HepG2 (cell line): Measurements from ENCODE around the gene CGB8. TPM values are rescaled to one million over a fixed set of nuclear protein-coding genes. Genes with fewer than 3 reads are reported as not detected.

Experiments used
- ATAC-seq: fragments of 200-7000 bp; cut with Tn5 transposase; 3 replicates; pipeline ENCODE4 v1.9.1; 2020; ENCODE audit warnings: mild to moderate bottlenecking, moderate library complexity
- BruUV-seq: library from RNA; stranded (reverse); fragments of 400-500 nt; replicated peaks from 2 replicates; lab custom pipeline; 2021; lab: Mats Ljungman, UMichigan
- CTCF ChIA-PET: fragments of 300-600 bp; formaldehyde crosslinking; extraction: SDS; loops from one replicate; lab custom pipeline; 2021; ENCODE audit warnings: low total read pairs, inconsistent platforms, low intra/inter-chr PET ratio; lab: Yijun Ruan, JAX
- POLR2A ChIA-PET: fragments of 350-600 bp; sonication (Branson Sonifier 250); formaldehyde crosslinking; loops from one replicate; lab custom pipeline; 2020; ENCODE audit warnings: antibody characterized with exemption, inconsistent platforms; lab: Yijun Ruan, JAX
- DNase-seq: peaks from one replicate; pipeline ENCODE4 v3.0.0-alpha.2; 2015; ENCODE audit warnings: low spot score
- FAIRE-seq: peaks from 3 replicates; lab custom pipeline; 2011; peaks lifted over from hg19 to GRCh38; lab: Jason Lieb, UNC
- H2AFZ ChIP-seq: one replicate; pipeline ENCODE4 v1.6.1; 2011; ENCODE audit warnings: low read length, inconsistent platforms
- H3K27ac ChIP-seq: fragments of 300-600 bp; 3 replicates; pipeline ENCODE4 v1.8.0; 2011; ENCODE audit warnings: mixed run types, mild to moderate bottlenecking, mixed read lengths, low read length, inconsistent platforms; ENCODE audit not compliant: insufficient read depth; ENCODE audit errors: extremely low read length
- H3K27me3 ChIP-seq, 2 experiments: fragments of 200-600 bp in 1 of 2; 2 replicates in 1 of 2; 3 replicates in 1 of 2; pipeline versions ENCODE4 v1.6.0 to v1.8.0; 2011; ENCODE audit warnings: low read length in 2 of 2, mild to moderate bottlenecking in 2 of 2, moderate library complexity in 2 of 2, inconsistent platforms in 1 of 2; ENCODE audit not compliant: insufficient read depth in 2 of 2, control insufficient read depth in 1 of 2
- H3K36me3 ChIP-seq, 2 experiments: fragments of 200-600 bp in 1 of 2; replicated peaks in 1 of 2; 2 replicates in 1 of 2; 3 replicates in 1 of 2; pipeline versions ENCODE4 v1.5.1 to v1.8.0; 2011; ENCODE audit warnings: low read length in 2 of 2, inconsistent platforms in 1 of 2; ENCODE audit not compliant: insufficient read depth in 2 of 2, control insufficient read depth in 1 of 2
- H3K4me1 ChIP-seq: 2 replicates; pipeline ENCODE4 v1.5.1; 2012; ENCODE audit warnings: low read length, inconsistent platforms; ENCODE audit not compliant: insufficient read depth
- H3K4me2 ChIP-seq: 2 replicates; pipeline ENCODE4 v1.6.0; 2011; ENCODE audit warnings: low read depth, low read length, inconsistent platforms
- H3K4me3 ChIP-seq, 3 experiments: fragments of 200-600 bp in 1 of 3; sonication (generic), shearing (Covaris generic) in 1 of 3; replicated peaks in 1 of 3; 2 replicates each; pipeline ENCODE4 v1.5.1; 2011 to 2016; ENCODE audit warnings: low read length in 3 of 3, inconsistent platforms in 2 of 3, low read depth in 2 of 3, mild to moderate bottlenecking in 2 of 3, control low read depth in 1 of 3, mixed read lengths in 1 of 3; ENCODE audit not compliant: insufficient read depth in 1 of 3
- H3K79me2 ChIP-seq: one replicate; pipeline ENCODE4 v1.6.1; 2011; ENCODE audit warnings: low read length, inconsistent platforms; ENCODE audit not compliant: insufficient read depth
- H3K9ac ChIP-seq: 2 replicates; pipeline ENCODE4 v1.6.0; 2011; ENCODE audit warnings: mild to moderate bottlenecking, low read depth, low read length, inconsistent platforms; ENCODE audit not compliant: insufficient read depth
- H3K9me3 ChIP-seq: 2 replicates; pipeline ENCODE4 v1.5.1; 2012; ENCODE audit warnings: mild to moderate bottlenecking, low read length
- H4K20me1 ChIP-seq: 2 replicates; pipeline ENCODE4 v1.6.0; 2011; ENCODE audit warnings: inconsistent platforms, mild to moderate bottlenecking, low read length, moderate library complexity; ENCODE audit not compliant: insufficient read depth
- E2F2 ChIP-seq: sonication (generic); formaldehyde crosslinking; IDR thresholded peaks from 2 replicates; pipeline ENCODE4 v1.4.0; 2020; ENCODE audit warnings: missing genetic modification reagents, borderline replicate concordance
- GABPA ChIP-seq, 2 experiments: IDR thresholded peaks; 2 replicates each; pipeline ENCODE4 v1.6.1; 2011 to 2016; ENCODE audit warnings: low read depth in 2 of 2, low read length in 1 of 2, missing biosample characterization in 1 of 2, missing genetic modification characterization in 1 of 2
- HOMEZ ChIP-seq: IDR thresholded peaks from 2 replicates; pipeline ENCODE4 v1.6.1; 2016; ENCODE audit warnings: low read depth
- KLF12 ChIP-seq: sonication (generic); formaldehyde crosslinking; IDR thresholded peaks from 2 replicates; pipeline ENCODE4 v1.4.0; 2020; ENCODE audit warnings: missing genetic modification reagents, borderline replicate concordance
- MED1 ChIP-seq: sonication (generic); formaldehyde crosslinking; IDR thresholded peaks from 2 replicates; pipeline ENCODE4 v1.4.0; 2020; ENCODE audit warnings: missing genetic modification reagents
- MTF2 ChIP-seq: sonication (generic); formaldehyde crosslinking; IDR thresholded peaks from 2 replicates; pipeline ENCODE4 v1.5.0; 2020; ENCODE audit warnings: missing genetic modification reagents, borderline replicate concordance
- MZF1 ChIP-seq: sonication (generic); formaldehyde crosslinking; IDR thresholded peaks from 2 replicates; pipeline ENCODE4 v1.8.1; 2023; ENCODE audit warnings: mild to moderate bottlenecking, missing genetic modification reagents, borderline replicate concordance
- NKX3-1 ChIP-seq: sonication (generic); formaldehyde crosslinking; IDR thresholded peaks from 2 replicates; pipeline ENCODE4 v1.5.0; 2020; ENCODE audit warnings: missing genetic modification reagents
- RARA ChIP-seq: IDR thresholded peaks from 2 replicates; pipeline ENCODE4 v1.6.1; 2016; ENCODE audit warnings: missing genetic modification reagents, missing compliant biosample characterization
- RELA ChIP-seq: sonication (generic); formaldehyde crosslinking; IDR thresholded peaks from 2 replicates; pipeline ENCODE4 v1.4.0; 2020; ENCODE audit warnings: missing genetic modification reagents
- SMYD3 ChIP-seq: sonication (generic); formaldehyde crosslinking; IDR thresholded peaks from 2 replicates; pipeline ENCODE4 v1.8.1; 2023; ENCODE audit warnings: mild to moderate bottlenecking, missing genetic modification reagents
- SP2 ChIP-seq: sonication (generic); formaldehyde crosslinking; IDR thresholded peaks from 2 replicates; pipeline ENCODE4 v1.5.1; 2020; ENCODE audit warnings: mild to moderate bottlenecking, missing genetic modification reagents
- TP53 ChIP-seq: sonication (generic); formaldehyde crosslinking; conservative IDR thresholded peaks from 2 replicates; pipeline ENCODE4 v1.4.0; 2020; ENCODE audit warnings: missing genetic modification reagents
- ZNF563 ChIP-seq: sonication (generic); formaldehyde crosslinking; IDR thresholded peaks from 2 replicates; pipeline ENCODE4 v1.8.0; 2022; ENCODE audit warnings: mild to moderate bottlenecking, moderate library complexity, missing genetic modification reagents
- ZNF644 ChIP-seq: IDR thresholded peaks from 2 replicates; pipeline ENCODE4 v1.6.1; 2016; ENCODE audit warnings: low read depth
- ZNF737 ChIP-seq: sonication (generic); formaldehyde crosslinking; IDR thresholded peaks from 2 replicates; pipeline ENCODE4 v1.5.0; 2020; ENCODE audit warnings: missing genetic modification reagents, mild to moderate bottlenecking, borderline replicate concordance
- WGBS: methylation state at CpG from one replicate; pipeline ENCODE4 v1.1.6; 2017; ENCODE audit warnings: low lambda C conversion rate; 5-methylcytosine and 5-hydroxymethylcytosine counted together
- in situ Hi-C: cut with HindIII; loops from 2 replicates; pipeline ENCODE4 v1.10.0; 2017; ENCODE audit warnings: low pct_unique_long_range_greater_than_20kb; ENCODE audit not compliant: extremely low pct_ligation_motif_present
- intact Hi-C: fragments of 100-400 bp; cut with micrococcal nuclease; formaldehyde crosslinking; loops from one replicate; pipeline ENCODE4 v1.10.0; 2022; ENCODE audit not compliant: unreplicated experiment
- polyA plus RNA-seq, 8 experiments: library from polyadenylated mRNA; depleted of rRNA in 3 of 8; stranded (reverse) in 7 of 8; unstranded in 1 of 8; fragments of >200 nt; fragmentation: Illumina TruSeq in 4 of 8; extraction: Trizol in 4 of 8; gene quantifications; 2 replicates each; pipeline versions ENCODE4 v1.2.1 to v1.2.3, GENCODE V29; 2011 to 2016; ENCODE audit warnings: low read depth in 4 of 8, missing spikeins in 1 of 8, mixed read lengths in 1 of 8; ENCODE audit not compliant: insufficient read depth in 1 of 8
- total RNA-seq, 5 experiments: library from RNA; depleted of rRNA; stranded (reverse); fragments of >200 nt; fragmentation: Illumina TruSeq; extraction: Trizol; gene quantifications; 2 replicates each; pipeline ENCODE4 v1.2.3, GENCODE V29; 2016; ENCODE audit warnings: low read depth in 1 of 5
- TF ChIP-seq, protein P1 (sequence below): sonication (generic); formaldehyde crosslinking; IDR thresholded peaks from 2 replicates; pipeline ENCODE4 v1.4.0; 2020; ENCODE audit warnings: mild to moderate bottlenecking, missing genetic modification reagents

CGB8 gene
- total and polyA plus RNA-seq, 2 of the 13 experiments (the other 11 are each of a cell fraction or from before 2014, with no cell fraction given) = not detected

DNA sequence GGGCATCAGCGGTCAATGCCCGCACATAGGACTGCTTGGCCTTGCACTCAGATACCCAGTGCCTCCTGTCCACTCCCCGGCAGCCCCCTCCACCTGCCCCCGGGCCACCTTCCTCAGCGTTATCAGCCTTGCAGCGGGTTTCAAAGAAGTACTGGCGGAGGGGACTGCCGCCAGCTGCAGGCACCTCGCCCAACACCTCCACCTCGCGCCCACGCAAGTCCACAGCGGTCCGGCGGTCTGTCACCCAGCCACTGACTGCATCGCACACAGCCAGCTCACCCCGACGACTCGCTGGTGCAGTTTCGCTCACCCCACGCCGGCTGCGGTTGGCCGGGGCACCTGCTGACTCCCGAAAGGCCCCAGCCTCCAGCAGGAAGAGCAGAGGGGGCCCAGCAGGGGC lies 12.5 kb upstream of the CGB8 start:
- no peak for DNase-seq
- no peak overlapping the region for H3K4me3 ChIP-seq
- in situ Hi-C loops = no loop called here
- no peak for TF ChIP-seq E2F2
- TF ChIP-seq MED1 (CRISPR knock-in tag) = no peak
- no peak for TF ChIP-seq HOMEZ
- no peak for TF ChIP-seq TP53
- TF ChIP-seq NKX3-1 = no peak
- no peak for TF ChIP-seq ZNF737 (CRISPR knock-in tag)
- TF ChIP-seq ZNF563 = no peak
- no peak for TF ChIP-seq RELA (CRISPR knock-in tag)
- TF ChIP-seq, protein P1, sequence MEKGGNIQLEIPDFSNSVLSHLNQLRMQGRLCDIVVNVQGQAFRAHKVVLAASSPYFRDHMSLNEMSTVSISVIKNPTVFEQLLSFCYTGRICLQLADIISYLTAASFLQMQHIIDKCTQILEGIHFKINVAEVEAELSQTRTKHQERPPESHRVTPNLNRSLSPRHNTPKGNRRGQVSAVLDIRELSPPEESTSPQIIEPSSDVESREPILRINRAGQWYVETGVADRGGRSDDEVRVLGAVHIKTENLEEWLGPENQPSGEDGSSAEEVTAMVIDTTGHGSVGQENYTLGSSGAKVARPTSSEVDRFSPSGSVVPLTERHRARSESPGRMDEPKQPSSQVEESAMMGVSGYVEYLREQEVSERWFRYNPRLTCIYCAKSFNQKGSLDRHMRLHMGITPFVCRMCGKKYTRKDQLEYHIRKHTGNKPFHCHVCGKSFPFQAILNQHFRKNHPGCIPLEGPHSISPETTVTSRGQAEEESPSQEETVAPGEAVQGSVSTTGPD (CRISPR knock-in tag) = no peak
- no peak for TF ChIP-seq SP2 (CRISPR knock-in tag)
- no peak for TF ChIP-seq KLF12 (CRISPR knock-in tag)
- no peak for TF ChIP-seq GABPA (IDR thresholded peaks at IDR 0.05; ENCODE audit: low read depth, low read length)
- TF ChIP-seq GABPA (CRISPR knock-in tag; IDR thresholded peaks at IDR 0.05; ENCODE audit: low read depth) = no peak
- TF ChIP-seq MTF2 = no peak
- no peak for TF ChIP-seq MZF1
- no peak for TF ChIP-seq RARA (CRISPR knock-in tag)
- no peak for TF ChIP-seq ZNF644 (CRISPR knock-in tag)
- no peak for TF ChIP-seq SMYD3
- TF ChIP-seq, all 625 proteins: peak for 0
- no peaks in the 10 kb centered on the region for H3K36me3 ChIP-seq
- no peaks in the 10 kb centered on the region for H4K20me1 ChIP-seq
- no peak overlapping the region for H3K9ac ChIP-seq
- H3K79me2 ChIP-seq = no peaks in the 10 kb centered on the region
- intact Hi-C loops = no loop called here
- WGBS = 11% methylated on average over 3 of the region's 25 CpGs
- POLR2A ChIA-PET = no interaction called here
- CTCF ChIA-PET = no interaction called here
- H3K27ac ChIP-seq = no peak overlapping the region
- H3K4me2 ChIP-seq = no peak overlapping the region
- H3K4me1 ChIP-seq = peaks cover 19% of the 10 kb centered on the region
- ATAC-seq = no peak
- peaks cover 8 to 67% of the 10 kb centered on the region in 2 experiments; a peak in 4 of 5 replicates for H3K27me3 ChIP-seq
- no peak for FAIRE-seq
- no TSS peak for BruUV-seq
- H3K9me3 ChIP-seq = no peaks in the 10 kb centered on the region
- no peak overlapping the region for H2AFZ ChIP-seq
